ENCODE results near the gene UIMC1.

DNA sequence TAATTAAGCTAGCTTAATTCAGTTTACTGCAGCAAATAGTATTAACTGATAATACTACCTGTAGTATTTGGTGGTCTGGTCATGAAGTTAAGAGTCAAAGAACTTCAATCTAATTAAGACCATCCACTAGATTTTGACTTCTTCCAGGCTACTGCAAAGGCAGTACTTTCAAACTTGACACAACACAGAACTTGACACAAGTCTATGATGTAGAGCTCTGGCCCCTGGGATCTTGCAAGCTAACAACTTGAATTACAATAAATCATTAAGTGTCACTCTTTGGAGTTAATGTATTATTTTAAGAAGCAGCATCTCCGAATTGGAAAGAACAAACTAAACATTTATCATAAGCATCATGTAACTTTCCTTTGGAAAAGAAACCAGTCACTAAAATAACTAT lies 40.9 kb downstream of the UIMC1 start:
- TF ChIP-seq, protein P1, sequence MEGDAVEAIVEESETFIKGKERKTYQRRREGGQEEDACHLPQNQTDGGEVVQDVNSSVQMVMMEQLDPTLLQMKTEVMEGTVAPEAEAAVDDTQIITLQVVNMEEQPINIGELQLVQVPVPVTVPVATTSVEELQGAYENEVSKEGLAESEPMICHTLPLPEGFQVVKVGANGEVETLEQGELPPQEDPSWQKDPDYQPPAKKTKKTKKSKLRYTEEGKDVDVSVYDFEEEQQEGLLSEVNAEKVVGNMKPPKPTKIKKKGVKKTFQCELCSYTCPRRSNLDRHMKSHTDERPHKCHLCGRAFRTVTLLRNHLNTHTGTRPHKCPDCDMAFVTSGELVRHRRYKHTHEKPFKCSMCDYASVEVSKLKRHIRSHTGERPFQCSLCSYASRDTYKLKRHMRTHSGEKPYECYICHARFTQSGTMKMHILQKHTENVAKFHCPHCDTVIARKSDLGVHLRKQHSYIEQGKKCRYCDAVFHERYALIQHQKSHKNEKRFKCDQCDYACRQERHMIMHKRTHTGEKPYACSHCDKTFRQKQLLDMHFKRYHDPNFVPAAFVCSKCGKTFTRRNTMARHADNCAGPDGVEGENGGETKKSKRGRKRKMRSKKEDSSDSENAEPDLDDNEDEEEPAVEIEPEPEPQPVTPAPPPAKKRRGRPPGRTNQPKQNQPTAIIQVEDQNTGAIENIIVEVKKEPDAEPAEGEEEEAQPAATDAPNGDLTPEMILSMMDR (IDR thresholded peaks at IDR 0.05): no peak
- TF ChIP-seq EZH2 (IDR thresholded peaks at IDR 0.05; ENCODE audit: borderline replicate concordance, insufficient read depth, low read depth, low read length, poor library complexity, severe bottlenecking): no peak

All from B cell (primary cell).